Activated CD8-positive, alpha-beta memory T cell treated with anti-CD3 and anti-CD28 coated beads, Interleukin-2, amount 50 U/mL, for 1 hour (primary cell): Measurements from ENCODE around the gene CLEC4M.

Experiments
- DNase-seq: peaks from one replicate; pipeline ENCODE4 v3.0.0-alpha.2; 2020; ENCODE audit errors: extremely low read depth

CLEC4M gene

GRCh38 chr19:7762719-7763293 lies at the start of gene CLEC4M:
CLEC4M (plus strand) TSS chr19:7763243; CDS start chr19:7763267, 24 bp downstream.
- DNase-seq, result no peak

GRCh38 chr19:7715671-7716070 lies 47.4 kb upstream of the CLEC4M start:
- no peak for DNase-seq

- DNase-seq, result no peak
These were observed 46.3 kb upstream of the CLEC4M start for GRCh38 chr19:7716762-7717161.

- DNase-seq, result no peak
These were observed 44.4 kb upstream of the CLEC4M start for GRCh38 chr19:7718668-7719067.

GRCh38 chr19:7720351-7720750 lies 42.7 kb upstream of the CLEC4M start:
- DNase-seq, result no peak

GRCh38 chr19:7722231-7722651 lies 40.8 kb upstream of the CLEC4M start:
- no peak for DNase-seq

- no peak for DNase-seq
These were observed 37.3 kb upstream of the CLEC4M start for GRCh38 chr19:7725791-7726190.

GRCh38 chr19:7729211-7729610 lies 33.8 kb upstream of the CLEC4M start:
- DNase-seq, result no peak

GRCh38 chr19:7729831-7730285 lies 33.2 kb upstream of the CLEC4M start:
- DNase-seq, result no peak

GRCh38 chr19:7730286-7731217 lies 32.5 kb upstream of the CLEC4M start:
- no peak for DNase-seq

- no peak for DNase-seq
These were observed 31.8 kb upstream of the CLEC4M start for GRCh38 chr19:7731218-7731595.

- DNase-seq, result no peak
These were observed 31.4 kb upstream of the CLEC4M start for GRCh38 chr19:7731615-7732014.

GRCh38 chr19:7732045-7732444 lies 31.0 kb upstream of the CLEC4M start, which contains the start of gene CLEC4G:
CLEC4G (minus strand) TSS chr19:7732110; CDS start chr19:7732102, 8 bp downstream.
- no peak for DNase-seq

GRCh38 chr19:7733376-7733775 lies 29.7 kb upstream of the CLEC4M start:
- DNase-seq, result no peak

- DNase-seq, result no peak
These were observed 28.5 kb upstream of the CLEC4M start for GRCh38 chr19:7734220-7735203.

GRCh38 chr19:7736148-7736547 lies 26.9 kb upstream of the CLEC4M start:
- no peak for DNase-seq

GRCh38 chr19:7737215-7737614 lies 25.8 kb upstream of the CLEC4M start:
- no peak for DNase-seq

GRCh38 chr19:7738023-7738422 lies 25.0 kb upstream of the CLEC4M start:
- DNase-seq, result no peak

- DNase-seq, result no peak
These were observed 23.8 kb upstream of the CLEC4M start for GRCh38 chr19:7739211-7739755.

GRCh38 chr19:7739801-7740681 lies 23.0 kb upstream of the CLEC4M start:
- no peak for DNase-seq

GRCh38 chr19:7740682-7741054 lies 22.4 kb upstream of the CLEC4M start:
- DNase-seq, result no peak
